ENCODE results near the gene LARP1B.
"Not testable (repeated sequence)": the region's sequence is repeated elsewhere in the genome, so short reads cannot be mapped to it uniquely, and the experiment has no call there.

The LARP1B gene

DNA sequence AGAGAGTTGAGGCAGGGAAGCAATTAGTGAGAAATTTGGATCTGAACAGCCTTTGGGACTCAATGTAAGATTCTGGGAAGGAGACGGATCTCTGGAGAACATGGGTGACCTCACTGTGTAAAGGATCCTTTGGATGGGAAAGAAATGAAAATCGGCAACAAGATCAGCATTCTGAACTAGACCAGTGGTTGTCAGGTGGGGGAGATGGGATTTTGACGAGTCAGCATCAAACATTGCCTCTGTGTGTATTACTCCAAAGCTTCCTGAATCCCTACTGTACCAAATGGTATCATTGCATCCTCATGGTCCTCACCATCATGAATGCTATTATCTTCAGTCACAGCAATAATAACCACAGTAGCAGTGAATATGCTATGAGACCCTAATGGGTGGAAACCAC, 173.7 kb downstream of the LARP1B start:
- H3K4me3 ChIP-seq (ENCODE audit: low read depth, low read length) = no peak overlapping the region
- DNase-seq (ENCODE audit: low read depth) = no peak
- in situ Hi-C loops (cut with HindIII; ENCODE audit: low sequenced_read_pairs) = no loop called here
- TF ChIP-seq, protein P1, sequence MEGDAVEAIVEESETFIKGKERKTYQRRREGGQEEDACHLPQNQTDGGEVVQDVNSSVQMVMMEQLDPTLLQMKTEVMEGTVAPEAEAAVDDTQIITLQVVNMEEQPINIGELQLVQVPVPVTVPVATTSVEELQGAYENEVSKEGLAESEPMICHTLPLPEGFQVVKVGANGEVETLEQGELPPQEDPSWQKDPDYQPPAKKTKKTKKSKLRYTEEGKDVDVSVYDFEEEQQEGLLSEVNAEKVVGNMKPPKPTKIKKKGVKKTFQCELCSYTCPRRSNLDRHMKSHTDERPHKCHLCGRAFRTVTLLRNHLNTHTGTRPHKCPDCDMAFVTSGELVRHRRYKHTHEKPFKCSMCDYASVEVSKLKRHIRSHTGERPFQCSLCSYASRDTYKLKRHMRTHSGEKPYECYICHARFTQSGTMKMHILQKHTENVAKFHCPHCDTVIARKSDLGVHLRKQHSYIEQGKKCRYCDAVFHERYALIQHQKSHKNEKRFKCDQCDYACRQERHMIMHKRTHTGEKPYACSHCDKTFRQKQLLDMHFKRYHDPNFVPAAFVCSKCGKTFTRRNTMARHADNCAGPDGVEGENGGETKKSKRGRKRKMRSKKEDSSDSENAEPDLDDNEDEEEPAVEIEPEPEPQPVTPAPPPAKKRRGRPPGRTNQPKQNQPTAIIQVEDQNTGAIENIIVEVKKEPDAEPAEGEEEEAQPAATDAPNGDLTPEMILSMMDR (IDR thresholded peaks at IDR 0.05; ENCODE audit: low read depth, low read length, missing control alignments) = no peak

DNA sequence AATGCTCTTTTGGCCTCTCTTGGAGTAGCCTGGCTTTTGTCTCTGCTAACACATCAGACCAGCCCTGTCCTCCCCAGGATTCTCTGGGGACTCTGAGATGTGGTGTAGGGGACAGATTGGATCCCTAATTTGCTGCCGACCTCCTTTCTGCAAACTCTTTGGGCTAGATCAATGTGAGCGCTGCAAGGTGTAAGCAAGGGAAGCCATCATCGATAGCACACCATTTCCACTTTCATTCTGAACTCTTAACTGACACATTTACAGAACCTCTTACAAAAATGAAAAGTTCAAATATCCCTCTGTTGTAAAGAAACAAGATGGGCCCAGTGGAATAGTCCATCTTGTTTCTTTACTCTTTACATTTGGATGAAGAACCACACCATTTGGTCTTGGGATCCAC, 179.9 kb downstream of the LARP1B start:
- TF ChIP-seq, protein P1 (IDR thresholded peaks at IDR 0.05; ENCODE audit: low read depth, low read length, missing control alignments) = no peak
- DNase-seq (ENCODE audit: low read depth) = no peak
- in situ Hi-C loops (cut with HindIII; ENCODE audit: low sequenced_read_pairs) = no loop called here
- H3K4me3 ChIP-seq (ENCODE audit: low read depth, low read length) = no peak overlapping the region

DNA sequence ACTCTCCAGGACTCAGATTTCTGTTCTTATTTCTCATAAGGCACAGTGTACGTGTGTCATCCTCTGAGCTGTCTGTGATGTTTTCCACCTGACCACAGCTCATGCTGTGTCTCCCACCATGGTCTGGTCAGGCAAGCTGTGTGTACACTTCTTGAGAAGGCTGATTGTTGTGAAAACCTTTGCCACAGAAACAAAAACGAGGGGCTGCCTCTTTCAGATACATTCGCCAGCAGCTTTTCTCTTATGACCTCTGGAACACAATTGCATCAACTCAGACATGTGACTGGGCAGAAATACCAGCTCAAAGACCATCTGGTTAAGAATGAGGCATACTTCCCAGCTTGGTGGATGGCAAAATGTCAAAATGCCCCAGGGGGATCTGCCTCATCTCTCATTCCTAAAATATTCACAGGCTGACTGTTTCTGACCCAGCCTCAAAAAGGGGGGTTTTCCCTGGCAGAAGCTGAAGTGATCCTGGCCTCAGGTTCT, 180.4 kb downstream of the LARP1B start:
- peak; percentile 99 for DNase-seq (ENCODE audit: low read depth)
- TF ChIP-seq, protein P1 (IDR thresholded peaks at IDR 0.05; ENCODE audit: low read depth, low read length, missing control alignments) = no peak
- no peak overlapping the region for H3K4me3 ChIP-seq (ENCODE audit: low read depth, low read length)
- in situ Hi-C loops (cut with HindIII; ENCODE audit: low sequenced_read_pairs) = no loop called here

GRCh38 chr4:128241981-128242380, 180.9 kb downstream of the LARP1B start:
- TF ChIP-seq, protein P1 (IDR thresholded peaks at IDR 0.05; ENCODE audit: low read depth, low read length, missing control alignments) = no peak
- in situ Hi-C loops (cut with HindIII; ENCODE audit: low sequenced_read_pairs) = no loop called here
- no peak overlapping the region for H3K4me3 ChIP-seq (ENCODE audit: low read depth, low read length)
- DNase-seq (ENCODE audit: low read depth) = no peak

- no peak overlapping the region for H3K4me3 ChIP-seq (ENCODE audit: low read depth, low read length)
- in situ Hi-C loops (cut with HindIII; ENCODE audit: low sequenced_read_pairs) = no loop called here
- TF ChIP-seq, protein P1 (IDR thresholded peaks at IDR 0.05; ENCODE audit: low read depth, low read length, missing control alignments) = no peak
- no peak for DNase-seq (ENCODE audit: low read depth)
Measured at GRCh38 chr4:128242601-128243000, 181.5 kb downstream of the LARP1B start.

- H3K4me3 ChIP-seq (ENCODE audit: low read depth, low read length) = no peak overlapping the region
- in situ Hi-C loops (cut with HindIII; ENCODE audit: low sequenced_read_pairs) = no loop called here
- DNase-seq (ENCODE audit: low read depth) = no peak
- TF ChIP-seq, protein P1 (IDR thresholded peaks at IDR 0.05; ENCODE audit: low read depth, low read length, missing control alignments) = no peak
Measured at GRCh38 chr4:128244379-128244778, 183.3 kb downstream of the LARP1B start.

DNA sequence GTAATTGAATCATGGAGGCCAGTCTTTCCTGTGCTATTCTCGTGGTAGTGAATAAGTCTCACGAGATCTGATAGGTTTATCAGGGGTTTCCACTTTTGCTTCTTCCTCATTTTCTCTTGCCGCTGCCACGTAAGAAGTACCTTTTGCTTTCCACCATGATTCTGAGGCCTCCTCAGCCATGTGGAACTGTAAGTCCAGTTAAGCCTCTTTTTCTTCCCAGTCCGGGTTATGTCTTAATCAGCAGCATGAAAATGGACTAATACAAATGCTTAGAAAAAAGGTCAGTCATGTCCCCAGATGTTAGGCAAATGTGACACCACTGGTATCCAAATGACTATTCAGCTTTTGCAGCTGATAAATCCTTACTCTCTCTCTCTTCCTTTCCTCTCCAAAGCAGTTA, 184.3 kb downstream of the LARP1B start:
- DNase-seq (ENCODE audit: low read depth); in situ Hi-C loops (cut with HindIII; ENCODE audit: low sequenced_read_pairs); H3K4me3 ChIP-seq (ENCODE audit: low read depth, low read length): not testable (repeated sequence)
